ENCODE measurements around the gene NEDD9.

GRCh38 chr6:11224966-11225463 lies 7.5 kb downstream of the NEDD9 start:
- TF ChIP-seq CTCF (IDR thresholded peaks at IDR 0.05), result no peak
- no peak for TF ChIP-seq EZH2 (IDR thresholded peaks at IDR 0.05; ENCODE audit: borderline replicate concordance, insufficient read depth, low read depth, low read length, poor library complexity, severe bottlenecking)

Measured in B cell (primary cell).